Left renal pelvis (tissue), 4 donors: ENCODE results near the gene KLRF1. TPM values are rescaled to one million over a fixed set of nuclear protein-coding genes. Genes with fewer than 3 reads are reported as not detected.
"Not testable (repeated sequence)": the region's sequence is repeated elsewhere in the genome, so short reads cannot be mapped to it uniquely, and the experiment has no call there.

Experiments
- DNase-seq, 4 donors: peaks; one replicate each; pipeline ENCODE4 v3.0.0-alpha.2; 2013; ENCODE audit warnings: low read depth in 4 of 4, low spot score in 3 of 4
- polyA plus RNA-seq, 4 donors: library from polyadenylated mRNA; unstranded; fragments of 120-200 nt; gene quantifications; one replicate each; pipeline ENCODE4 v1.2.1, GENCODE V29; 2013; ENCODE audit not compliant: insufficient read length in 4 of 4

The KLRF1 gene
- polyA plus RNA-seq, 4 donors, result 0.42 to 1.3 (median 0.84) TPM

- DNase-seq, result no peak
These were observed 41.1 kb downstream of the KLRF1 start for GRCh38 chr12:9868311-9868801.

DNA sequence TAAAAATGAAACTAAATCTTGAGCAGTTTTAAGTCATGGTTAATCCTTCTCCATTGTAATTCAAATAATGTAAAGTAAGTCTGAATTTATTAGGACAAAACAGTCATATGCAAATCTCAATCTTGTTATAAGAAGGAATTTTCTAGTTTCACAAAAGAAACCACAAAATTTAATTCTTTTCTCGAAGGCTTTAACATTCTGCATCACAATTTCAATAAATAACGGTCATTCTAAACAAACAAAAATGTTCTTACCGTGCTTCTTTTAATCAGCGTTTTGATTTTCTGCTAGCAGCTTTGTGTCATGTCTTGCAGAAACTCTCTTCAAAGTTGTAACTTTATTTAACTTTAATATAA lies 41.6 kb downstream of the KLRF1 start:
- DNase-seq, result no peak

GRCh38 chr12:9869307-9870161 lies 42.3 kb downstream of the KLRF1 start, which contains the start of gene CLEC2B:
Gene CLEC2B (minus strand): TSS chr12:9869354.
- DNase-seq, result no peak

DNA sequence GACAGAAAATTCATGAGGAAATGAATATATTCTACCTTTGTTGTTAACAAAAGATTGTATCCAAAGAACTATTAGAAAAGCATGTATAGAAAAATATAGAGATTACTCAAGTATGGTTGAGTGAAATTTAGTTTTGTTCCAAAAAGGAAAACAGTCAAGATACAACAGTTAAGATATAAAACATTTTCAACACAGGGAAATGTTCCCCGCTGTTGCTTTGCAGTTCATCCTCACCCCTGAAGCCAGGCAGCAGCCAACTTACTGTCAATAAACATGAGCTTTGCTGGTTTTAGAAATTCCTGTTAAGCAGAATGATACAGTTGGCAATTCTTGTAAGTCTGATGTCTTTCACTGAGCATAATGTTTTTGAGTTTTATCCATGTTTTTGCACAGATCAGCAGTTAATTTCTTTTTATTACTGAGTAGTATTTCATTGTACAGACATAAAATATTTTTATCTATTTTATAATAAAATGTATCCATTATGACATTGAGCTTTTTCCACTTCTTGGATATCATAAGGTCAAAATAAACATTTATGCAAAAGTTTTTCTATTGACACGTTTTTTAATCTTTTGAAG lies 43.1 kb downstream of the KLRF1 start:
- DNase-seq, result no peak

GRCh38 chr12:9872162-9872561 lies 44.9 kb downstream of the KLRF1 start:
- DNase-seq, result no peak

DNA sequence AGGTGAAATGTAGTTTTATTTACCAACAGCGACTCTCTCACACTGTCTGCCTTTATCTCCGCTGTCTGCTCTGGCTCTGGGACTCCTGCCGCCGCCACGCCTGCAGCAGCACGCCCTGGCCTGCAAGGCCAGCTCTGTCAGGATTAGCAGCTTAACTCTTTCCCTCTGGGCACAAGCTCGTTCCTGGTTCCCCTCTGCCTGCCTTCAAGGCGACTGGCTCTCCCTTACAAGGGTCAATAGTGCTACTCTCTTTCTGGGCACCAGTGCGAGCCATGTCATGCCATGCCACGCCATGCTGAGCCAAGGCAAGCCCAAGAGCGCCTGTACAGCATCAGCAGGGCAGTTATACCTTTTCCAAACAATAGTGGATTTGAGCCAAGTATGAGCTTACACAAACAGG lies 45.5 kb downstream of the KLRF1 start:
- no peak for DNase-seq

DNA sequence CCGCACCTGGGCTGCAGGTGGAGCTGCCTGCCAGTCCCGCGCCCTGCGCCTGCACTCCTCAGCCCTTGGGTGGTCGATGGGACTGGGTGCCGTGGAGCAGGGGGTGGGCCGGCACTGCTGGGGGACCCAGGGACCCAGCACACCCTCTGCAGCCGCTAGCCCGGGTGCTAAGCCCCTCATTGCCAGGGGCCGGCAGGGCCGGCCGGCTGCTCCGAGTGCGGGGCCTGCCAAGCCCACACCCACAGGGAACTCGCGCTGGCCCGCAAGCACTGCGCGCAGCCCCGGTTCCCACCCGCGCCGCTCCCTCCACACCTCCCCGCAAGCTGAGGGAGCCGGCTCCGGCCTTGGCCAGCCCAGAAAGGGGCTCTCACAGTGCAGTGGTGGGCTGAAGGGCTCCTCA lies 48.8 kb downstream of the KLRF1 start:
- DNase-seq, result not testable (repeated sequence)

DNA sequence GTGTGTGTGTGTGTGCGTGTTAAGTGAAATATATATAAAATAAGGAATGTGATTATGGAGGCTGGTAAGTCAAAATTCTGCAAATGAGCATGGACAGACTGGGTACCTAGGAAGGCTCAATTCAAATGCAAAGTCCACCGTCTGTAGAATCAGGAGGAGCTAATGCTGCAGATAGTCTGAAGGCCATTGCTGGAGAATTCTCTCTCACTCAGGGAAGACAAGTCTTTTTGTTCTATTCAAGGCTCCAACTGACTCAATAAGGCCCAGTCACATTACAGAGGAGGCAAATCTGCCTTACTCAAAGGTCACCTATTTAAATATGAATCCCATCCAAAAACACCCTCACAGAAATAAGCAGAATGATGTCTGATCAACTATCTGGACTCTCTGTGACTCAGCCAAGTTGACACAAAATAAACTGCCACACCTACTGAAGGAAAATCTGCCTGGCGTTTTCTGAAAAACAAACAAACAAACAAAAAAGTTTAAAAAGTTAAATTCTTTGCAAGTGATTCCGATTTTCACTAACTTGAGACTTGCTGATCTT lies 53.3 kb downstream of the KLRF1 start:
- no peak for DNase-seq

- no peak for DNase-seq
These were observed 54.0 kb downstream of the KLRF1 start, which contains the start of gene KLRF2 for GRCh38 chr12:9881246-9881645. Gene KLRF2 (plus strand): TSS chr12:9881489. CDS start chr12:9881596, 107 bp downstream.

DNA sequence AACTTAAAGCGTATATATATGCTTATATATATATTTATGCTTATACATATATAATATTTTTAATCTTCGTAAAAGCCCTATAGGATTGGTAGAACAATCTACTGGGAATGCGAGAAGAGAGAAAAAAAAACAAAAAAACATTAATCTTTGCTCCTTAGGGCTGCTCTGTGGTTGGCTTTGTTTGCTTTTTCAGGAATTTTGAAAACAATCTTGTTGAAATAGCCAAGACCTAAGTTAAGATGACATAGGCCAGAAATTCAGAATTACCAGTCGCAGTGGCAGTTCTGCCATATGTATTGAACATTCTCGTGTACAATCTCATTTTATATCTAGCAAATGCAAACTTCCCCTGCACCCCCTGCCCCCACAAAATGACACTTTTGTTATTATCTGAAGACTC lies 54.7 kb downstream of the KLRF1 start:
- DNase-seq, result no peak

GRCh38 chr12:9883175-9883574 lies 55.9 kb downstream of the KLRF1 start:
- no peak for DNase-seq

GRCh38 chr12:9888665-9889273 lies 61.5 kb downstream of the KLRF1 start:
- no peak for DNase-seq

Other genes starting within 250 kb of the KLRF1 start
- 1 to 10 TPM; 1.3 to 7.0 (median 4.9) TPM for gene KLRB1, start 219.6 kb upstream of the KLRF1 start, polyA plus RNA-seq
- gene CLEC2D, start 157.8 kb upstream of the KLRF1 start, polyA plus RNA-seq, result 10 to 100 TPM; 10.3 to 24.7 (median 16.0) TPM
- gene CLECL1, start 94.4 kb upstream of the KLRF1 start, polyA plus RNA-seq, result under 1 TPM in 2 of 4 donors, not detected in 2; 0.41 to 0.74 TPM
- 1 to 10 TPM; 1.4 to 8.8 (median 1.6) TPM for gene CD69, start 66.6 kb upstream of the KLRF1 start, polyA plus RNA-seq
- 1 to 10 TPM; 2.6 to 4.2 (median 3.6) TPM for gene CLEC2B, start 41.9 kb downstream of the KLRF1 start, polyA plus RNA-seq
- gene KLRF2, start 54.0 kb downstream of the KLRF1 start, polyA plus RNA-seq, result not detected
- gene CLEC2A, start 104.9 kb downstream of the KLRF1 start, polyA plus RNA-seq, result not detected
- gene CLEC12A, start 143.9 kb downstream of the KLRF1 start, polyA plus RNA-seq, result 1 to 10 TPM in 3 of 4 donors, under 1 TPM in 1; 0.68 to 1.9 (median 1.2) TPM
- 1 to 10 TPM in 1 of 4 donors, under 1 TPM in 3; 0.49 to 1.8 (median 0.79) TPM for gene CLEC1B, start 171.6 kb downstream of the KLRF1 start, polyA plus RNA-seq
- gene CLEC12B, start 183.1 kb downstream of the KLRF1 start, polyA plus RNA-seq, result under 1 TPM in 2 of 4 donors, not detected in 2; 0.14 to 0.24 TPM
- under 1 TPM; 0.10 to 0.33 (median 0.24) TPM for gene CLEC9A, start 203.2 kb downstream of the KLRF1 start, polyA plus RNA-seq